ENCODE data around the gene ABCC1.

The ABCC1 gene

GRCh38 chr16:16022683-16023064, 73.3 kb downstream of the ABCC1 start:
- no peaks in the 10 kb centered on the region for H3F3A ChIP-seq (ENCODE audit: control insufficient read depth, insufficient read depth)
- no peaks in the 10 kb centered on the region for H3K79me2 ChIP-seq (ENCODE audit: control insufficient read depth, low read length)
- H3K27me3 ChIP-seq (ENCODE audit: control insufficient read depth, low read length) = no peaks in the 10 kb centered on the region
- no peaks in the 10 kb centered on the region for H3K9me2 ChIP-seq (replicated peaks; ENCODE audit: control insufficient read depth, low read length)
- no peaks in the 10 kb centered on the region for H4K20me1 ChIP-seq (ENCODE audit: control insufficient read depth, insufficient read depth, low read depth, low read length)
- H3K4me1 ChIP-seq (ENCODE audit: control insufficient read depth, low read length) = peaks cover 37% of the 10 kb centered on the region
- no peaks in the 10 kb centered on the region for H3K9me3 ChIP-seq (ENCODE audit: control insufficient read depth, insufficient read depth, low read length)
- TF ChIP-seq CTCF (IDR thresholded peaks at IDR 0.05; ENCODE audit: low read depth, low read length, poor library complexity, severe bottlenecking) (no peak), EZH2phosphoT487 (IDR thresholded peaks at IDR 0.05; ENCODE audit: borderline replicate concordance, low read length) (no peak)
- no peak overlapping the region for H3K4me3 ChIP-seq (ENCODE audit: low read length)
- peaks cover 45% of the 10 kb centered on the region for H3K36me3 ChIP-seq (ENCODE audit: control insufficient read depth, low read length)
- H3K4me2 ChIP-seq (ENCODE audit: low read length) = peak overlapping the region; percentile 48
- H3K27ac ChIP-seq (ENCODE audit: low read depth, low read length) = peak overlapping the region; percentile 20; the same call in 1 of the 2 replicates

- Histone ChIP-seq H3K4me1 (ENCODE audit: control insufficient read depth, low read length) (peaks cover 27% of the 10 kb centered on the region), H3K27me3 (ENCODE audit: control insufficient read depth, low read length) (no peaks in the 10 kb centered on the region), H3K4me2 (ENCODE audit: low read length) (no peak overlapping the region), H3K79me2 (ENCODE audit: control insufficient read depth, low read length) (no peaks in the 10 kb centered on the region), H3K9me3 (ENCODE audit: control insufficient read depth, insufficient read depth, low read length) (no peaks in the 10 kb centered on the region), H4K20me1 (ENCODE audit: control insufficient read depth, insufficient read depth, low read depth, low read length) (no peaks in the 10 kb centered on the region), H3K36me3 (ENCODE audit: control insufficient read depth, low read length) (peaks cover 22% of the 10 kb centered on the region), H3F3A (ENCODE audit: control insufficient read depth, insufficient read depth) (no peaks in the 10 kb centered on the region), H3K9me2 (replicated peaks; ENCODE audit: control insufficient read depth, low read length) (no peaks in the 10 kb centered on the region), H3K27ac (ENCODE audit: low read depth, low read length) (no peak overlapping the region), H3K4me3 (ENCODE audit: low read length) (no peak overlapping the region)
- no peak for TF ChIP-seq CTCF (IDR thresholded peaks at IDR 0.05; ENCODE audit: low read depth, low read length, poor library complexity, severe bottlenecking)
- TF ChIP-seq EZH2phosphoT487 (IDR thresholded peaks at IDR 0.05; ENCODE audit: borderline replicate concordance, low read length) = no peak
Observed at GRCh38 chr16:16025214-16025968, 76.0 kb downstream of the ABCC1 start.

- Histone ChIP-seq H4K20me1 (ENCODE audit: control insufficient read depth, insufficient read depth, low read depth, low read length) (no peaks in the 10 kb centered on the region), H3K79me2 (ENCODE audit: control insufficient read depth, low read length) (no peaks in the 10 kb centered on the region), H3F3A (ENCODE audit: control insufficient read depth, insufficient read depth) (no peaks in the 10 kb centered on the region), H3K4me2 (ENCODE audit: low read length) (no peak overlapping the region), H3K36me3 (ENCODE audit: control insufficient read depth, low read length) (peaks cover 9% of the 10 kb centered on the region), H3K9me2 (replicated peaks; ENCODE audit: control insufficient read depth, low read length) (no peaks in the 10 kb centered on the region), H3K9me3 (ENCODE audit: control insufficient read depth, insufficient read depth, low read length) (no peaks in the 10 kb centered on the region), H3K27me3 (ENCODE audit: control insufficient read depth, low read length) (no peaks in the 10 kb centered on the region), H3K27ac (ENCODE audit: low read depth, low read length) (no peak overlapping the region), H3K4me3 (ENCODE audit: low read length) (no peak overlapping the region), H3K4me1 (ENCODE audit: control insufficient read depth, low read length) (peaks cover 9% of the 10 kb centered on the region)
- TF ChIP-seq CTCF (IDR thresholded peaks at IDR 0.05; ENCODE audit: low read depth, low read length, poor library complexity, severe bottlenecking) (no peak), EZH2phosphoT487 (IDR thresholded peaks at IDR 0.05; ENCODE audit: borderline replicate concordance, low read length) (no peak)
Observed at GRCh38 chr16:16027728-16028310, 78.4 kb downstream of the ABCC1 start.

Measured in DOHH2 (cell line).